ENCODE data around the gene CNGA1. TPM values are rescaled to one million over a fixed set of nuclear protein-coding genes. Genes with fewer than 3 reads are reported as not detected.

The CNGA1 gene
- total RNA-seq, 1 donor from 2014 or later, result 2.0 TPM

DNA sequence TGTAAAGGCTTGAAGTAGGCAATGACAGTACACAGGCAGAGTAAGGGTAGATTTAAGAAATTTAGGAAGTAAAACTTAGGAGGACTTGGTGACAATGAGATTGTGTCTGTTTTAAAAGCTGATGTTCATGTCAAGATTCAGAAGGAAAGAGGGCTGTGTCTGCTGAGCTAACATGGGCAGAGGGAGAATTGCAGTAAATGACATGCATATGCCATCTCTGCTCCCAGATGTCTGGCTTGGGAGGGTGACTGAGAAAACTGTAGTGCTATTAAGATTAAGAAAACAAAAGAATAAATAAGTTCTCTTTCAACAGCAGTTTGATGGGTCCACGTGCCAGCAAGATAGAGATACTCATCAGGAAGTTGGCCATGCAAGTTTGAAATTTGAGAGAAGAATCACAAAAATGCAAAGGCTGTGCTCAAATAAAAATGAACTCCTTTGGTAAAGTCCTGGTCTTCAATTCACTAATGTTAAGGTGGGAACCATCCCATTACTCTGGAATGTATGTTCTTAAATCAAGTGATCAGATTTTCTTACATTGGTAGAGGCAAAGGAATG, 109.3 kb downstream of the CNGA1 start:
- Histone ChIP-seq H3K36me3 (peaks cover 0 to 32% of the 10 kb centered on the region in 2 donors), H3K27me3 (no peaks in the 10 kb centered on the region), H3K9me3 (no peaks in the 10 kb centered on the region), H3K27ac (no peak overlapping the region), H3K4me3 (no peak overlapping the region), H3K4me1 (no peaks in the 10 kb centered on the region)
- intact Hi-C loops (cut with DNase I), result no loop called here
- no peak for DNase-seq (ENCODE audit: extremely low spot score in 2 of 2)
- TF ChIP-seq POLR2AphosphoS5 (IDR thresholded peaks at IDR 0.05; ENCODE audit: insufficient read depth in 1 of 2, low read depth in 1 of 2) (no peak), POLR2A (IDR thresholded peaks at IDR 0.05) (no peak)
- TF ChIP-seq, protein P1, sequence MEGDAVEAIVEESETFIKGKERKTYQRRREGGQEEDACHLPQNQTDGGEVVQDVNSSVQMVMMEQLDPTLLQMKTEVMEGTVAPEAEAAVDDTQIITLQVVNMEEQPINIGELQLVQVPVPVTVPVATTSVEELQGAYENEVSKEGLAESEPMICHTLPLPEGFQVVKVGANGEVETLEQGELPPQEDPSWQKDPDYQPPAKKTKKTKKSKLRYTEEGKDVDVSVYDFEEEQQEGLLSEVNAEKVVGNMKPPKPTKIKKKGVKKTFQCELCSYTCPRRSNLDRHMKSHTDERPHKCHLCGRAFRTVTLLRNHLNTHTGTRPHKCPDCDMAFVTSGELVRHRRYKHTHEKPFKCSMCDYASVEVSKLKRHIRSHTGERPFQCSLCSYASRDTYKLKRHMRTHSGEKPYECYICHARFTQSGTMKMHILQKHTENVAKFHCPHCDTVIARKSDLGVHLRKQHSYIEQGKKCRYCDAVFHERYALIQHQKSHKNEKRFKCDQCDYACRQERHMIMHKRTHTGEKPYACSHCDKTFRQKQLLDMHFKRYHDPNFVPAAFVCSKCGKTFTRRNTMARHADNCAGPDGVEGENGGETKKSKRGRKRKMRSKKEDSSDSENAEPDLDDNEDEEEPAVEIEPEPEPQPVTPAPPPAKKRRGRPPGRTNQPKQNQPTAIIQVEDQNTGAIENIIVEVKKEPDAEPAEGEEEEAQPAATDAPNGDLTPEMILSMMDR (IDR thresholded peaks at IDR 0.05), result no peak

- H3K27ac ChIP-seq, result no peak overlapping the region
- TF ChIP-seq POLR2A (IDR thresholded peaks at IDR 0.05), result no peak
- no peak for TF ChIP-seq POLR2AphosphoS5 (IDR thresholded peaks at IDR 0.05; ENCODE audit: insufficient read depth in 1 of 2, low read depth in 1 of 2)
- TF ChIP-seq, protein P1 (IDR thresholded peaks at IDR 0.05), result no peak
- no peaks in the 10 kb centered on the region for H3K9me3 ChIP-seq
- H3K4me3 ChIP-seq, result no peak overlapping the region
- intact Hi-C loops (cut with DNase I), result no loop called here
- no peak for DNase-seq (ENCODE audit: extremely low spot score in 2 of 2)
- peaks cover 0 to 60% of the 10 kb centered on the region in 2 donors for H3K36me3 ChIP-seq
- H3K27me3 ChIP-seq, result no peaks in the 10 kb centered on the region
- H3K4me1 ChIP-seq, result no peaks in the 10 kb centered on the region
These were observed 116.8 kb downstream of the CNGA1 start for GRCh38 chr4:47899639-47900038.

DNA sequence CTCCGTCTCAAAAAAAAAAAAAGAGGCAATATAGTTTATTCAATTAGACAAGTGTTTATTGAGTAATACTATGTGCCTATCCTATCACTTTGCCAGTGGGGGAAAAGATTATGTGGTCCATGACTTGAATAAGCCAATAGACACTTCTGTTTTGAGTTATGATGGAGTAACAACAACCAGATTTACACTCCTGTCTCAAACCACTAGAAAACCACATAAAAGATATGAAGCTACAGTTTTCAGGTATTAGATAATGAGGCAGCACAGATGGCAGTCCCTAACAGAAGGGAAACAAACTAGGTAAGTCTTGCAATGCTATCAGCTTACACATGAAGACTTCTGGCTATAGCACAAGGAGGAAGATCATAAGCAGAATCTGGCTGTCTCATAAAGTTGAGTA, 124.6 kb downstream of the CNGA1 start:
- H3K36me3 ChIP-seq, result peaks cover 0 to 61% of the 10 kb centered on the region in 2 donors
- TF ChIP-seq POLR2AphosphoS5 (IDR thresholded peaks at IDR 0.05; ENCODE audit: insufficient read depth in 1 of 2, low read depth in 1 of 2) (no peak), POLR2A (IDR thresholded peaks at IDR 0.05) (no peak)
- TF ChIP-seq, protein P1 (IDR thresholded peaks at IDR 0.05), result no peak
- DNase-seq (ENCODE audit: extremely low spot score in 2 of 2), result no peak
- no peak overlapping the region for H3K27ac ChIP-seq
- intact Hi-C loops (cut with DNase I), result no loop called here
- no peaks in the 10 kb centered on the region for H3K9me3 ChIP-seq
- H3K27me3 ChIP-seq, result no peaks in the 10 kb centered on the region
- no peak overlapping the region for H3K4me3 ChIP-seq
- H3K4me1 ChIP-seq, result no peaks in the 10 kb centered on the region

Other genes with a start within 250 kb of the CNGA1 start
- gene CORIN, start 178.6 kb downstream of the CNGA1 start, total RNA-seq, result 5.4 TPM
- 36.6 TPM for gene NFXL1, start 102.1 kb downstream of the CNGA1 start, total RNA-seq
- 8.1 TPM for gene NIPAL1, start 91 bp upstream of the CNGA1 start, total RNA-seq
- 8.1 TPM for gene TXK, start 117.6 kb upstream of the CNGA1 start, total RNA-seq